HG03045 (cell line): Measurements from ENCODE around the gene PLCL2.

Experiments
- ATAC-seq: cut with Tn5 transposase; IDR thresholded peaks from one replicate; pipeline ENCODE4 v1.9.1; 2021; ENCODE audit warnings: mild to moderate bottlenecking, moderate library complexity; ENCODE audit not compliant: unreplicated experiment

The PLCL2 gene

DNA sequence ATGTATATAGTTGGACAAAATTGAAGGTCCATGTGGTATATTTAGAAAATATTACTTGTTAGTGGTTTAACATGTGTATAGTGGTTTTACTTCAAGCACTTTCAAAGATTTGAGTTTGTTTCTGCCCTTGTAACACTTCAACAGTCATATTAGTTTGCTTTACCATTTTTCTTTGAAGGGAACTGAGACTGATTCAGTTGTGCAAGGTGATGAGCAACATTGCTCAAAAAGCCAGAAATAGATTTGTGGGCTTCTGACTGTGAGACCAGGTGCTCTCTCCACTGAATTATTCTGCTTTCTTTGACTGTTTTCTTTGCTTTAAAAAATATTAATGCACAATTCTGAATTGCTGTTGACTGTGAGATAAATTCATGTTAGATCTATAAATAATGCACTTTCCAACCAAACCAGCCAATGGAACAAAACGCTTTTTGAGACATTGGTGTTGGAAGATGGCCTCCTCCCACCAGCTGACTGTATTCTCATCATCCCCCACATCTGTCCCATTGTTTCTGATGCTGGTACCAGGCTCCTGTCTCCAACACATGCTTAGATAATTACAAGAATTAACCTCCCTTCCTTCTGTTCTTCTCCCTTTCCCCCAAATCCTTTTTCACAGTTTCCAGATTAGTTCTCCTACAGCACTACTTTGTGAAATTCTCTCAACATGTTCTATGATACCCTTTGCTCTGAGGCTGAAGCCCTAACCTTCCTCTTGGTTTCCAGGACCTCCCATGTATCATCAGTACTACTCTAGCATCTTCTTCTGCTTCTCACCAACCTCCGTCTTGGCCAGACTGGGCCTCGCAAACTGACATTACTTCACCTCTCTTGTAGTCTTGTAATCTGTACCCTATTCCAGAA, 27.9 kb downstream of the PLCL2 start:
- peak; percentile 95 for ATAC-seq

- ATAC-seq = no peak
Measured at GRCh38 chr3:16913264-16913580, 28.5 kb downstream of the PLCL2 start.

GRCh38 chr3:16916840-16917239, 32.1 kb downstream of the PLCL2 start:
- ATAC-seq = no peak

DNA sequence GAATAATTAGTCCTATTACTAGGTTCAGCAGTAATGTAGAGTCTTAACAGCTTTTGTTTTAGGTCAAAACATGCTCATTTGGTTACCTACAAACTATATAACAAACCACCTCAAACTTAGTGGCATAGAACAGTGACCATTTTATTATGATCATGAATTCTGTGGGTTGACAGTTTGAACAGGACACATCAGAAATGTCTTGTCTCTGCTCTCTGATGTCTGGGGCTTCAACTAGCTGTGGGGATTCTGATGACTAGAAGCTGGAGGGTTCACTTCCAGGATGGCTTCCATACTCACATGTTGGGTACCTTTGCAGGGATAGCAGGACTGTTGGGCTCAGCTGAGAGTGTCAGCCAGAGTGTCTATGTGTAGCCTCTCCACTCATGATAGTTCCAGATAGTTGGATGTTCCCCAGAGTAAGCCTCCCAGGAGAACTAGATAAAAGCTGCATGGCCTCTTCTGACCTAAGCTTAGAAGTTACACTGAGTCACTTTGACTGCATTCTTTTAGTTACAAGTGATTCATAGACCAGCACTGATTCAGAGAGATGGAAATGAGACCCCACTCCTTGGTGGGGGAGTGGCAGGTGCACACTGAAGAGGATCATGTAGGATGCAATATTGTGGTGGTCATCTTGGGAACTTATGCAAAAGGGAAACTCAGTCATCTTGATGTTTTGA, 32.6 kb downstream of the PLCL2 start:
- no peak for ATAC-seq

GRCh38 chr3:16917980-16918682, 33.4 kb downstream of the PLCL2 start:
- no peak for ATAC-seq

GRCh38 chr3:16918683-16919025, 33.9 kb downstream of the PLCL2 start:
- ATAC-seq = no peak

GRCh38 chr3:16923112-16923511, 38.4 kb downstream of the PLCL2 start:
- no peak for ATAC-seq

DNA sequence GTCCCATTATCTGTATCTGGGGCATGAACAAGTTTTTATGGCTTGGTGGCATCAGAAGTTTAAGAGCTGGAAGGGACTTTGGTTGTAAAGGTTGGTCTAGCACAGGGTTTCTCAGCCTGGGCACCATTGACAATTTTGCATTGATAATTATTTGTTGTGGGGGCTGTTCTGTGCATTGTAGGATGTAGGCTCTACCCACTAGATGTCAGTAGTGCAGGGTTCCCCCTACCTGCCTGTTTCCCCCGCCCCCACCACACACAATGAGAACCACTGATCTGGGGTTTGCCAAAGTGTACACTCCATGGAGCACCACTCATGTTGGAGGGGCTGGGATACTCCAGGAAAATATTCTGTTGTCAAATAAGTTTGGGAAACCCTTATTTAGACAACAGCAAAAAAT, 42.7 kb downstream of the PLCL2 start:
- no peak for ATAC-seq

DNA sequence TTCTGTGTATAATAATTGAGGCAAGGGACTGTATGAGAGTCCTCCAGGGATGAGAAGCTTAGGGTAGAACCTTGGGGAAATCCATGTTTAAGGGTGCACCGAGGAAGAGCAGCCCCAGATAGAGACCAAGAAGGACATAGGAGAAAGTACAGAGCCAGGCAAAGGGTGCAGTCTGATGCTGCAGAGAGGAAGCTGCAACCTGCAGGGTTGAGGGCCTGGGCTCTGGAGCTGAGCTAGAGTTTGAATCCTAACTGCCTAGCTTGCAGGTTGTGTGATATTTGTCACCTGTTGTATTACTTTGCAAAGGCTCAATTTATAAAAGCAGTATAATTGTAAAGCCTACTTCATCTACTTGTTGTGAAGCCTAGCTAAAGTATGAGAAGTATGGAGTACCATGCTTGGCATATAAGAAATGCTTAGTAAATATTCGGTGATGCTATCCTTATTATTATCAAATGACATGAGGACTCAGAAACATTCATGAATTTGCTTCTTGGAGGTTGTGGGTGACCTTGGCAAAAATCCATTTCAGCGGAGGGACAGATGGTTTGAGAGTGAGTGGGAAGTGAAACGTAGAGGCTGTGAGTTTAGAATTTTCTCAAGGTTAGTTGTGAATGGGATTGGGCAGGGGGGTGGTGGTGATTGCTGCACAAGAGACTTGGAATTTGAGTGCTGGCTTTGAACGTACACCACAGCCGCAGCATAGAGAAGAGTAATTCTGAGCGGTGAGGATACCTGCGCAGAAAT, 43.8 kb downstream of the PLCL2 start:
- ATAC-seq = peak; percentile 39

- ATAC-seq = no peak
Measured at GRCh38 chr3:16929311-16929710, 44.6 kb downstream of the PLCL2 start.

GRCh38 chr3:16932877-16933276, 48.1 kb downstream of the PLCL2 start:
- ATAC-seq = peak; percentile 59

- ATAC-seq = no peak
Measured at GRCh38 chr3:16935781-16936180, 51.0 kb downstream of the PLCL2 start.

DNA sequence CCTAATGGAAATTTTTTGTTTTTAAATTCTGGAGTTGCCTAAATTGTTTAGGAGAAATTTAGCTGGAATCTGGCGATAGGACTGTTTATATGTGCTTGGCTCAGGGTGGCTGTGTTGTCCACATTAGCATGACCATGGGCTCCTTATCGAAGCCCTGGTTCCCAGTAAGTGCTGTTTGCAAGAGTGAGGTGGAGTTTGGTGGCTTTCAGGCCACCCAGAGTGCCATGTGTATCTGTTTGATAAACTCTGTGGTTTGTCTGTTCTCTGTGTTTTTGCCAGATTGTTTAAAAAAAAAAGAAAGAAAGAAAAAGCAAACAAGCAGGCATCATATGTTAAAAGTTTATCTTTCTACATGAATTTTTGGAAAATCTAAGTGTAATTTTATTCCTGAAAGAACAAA, 51.5 kb downstream of the PLCL2 start:
- ATAC-seq = no peak

DNA sequence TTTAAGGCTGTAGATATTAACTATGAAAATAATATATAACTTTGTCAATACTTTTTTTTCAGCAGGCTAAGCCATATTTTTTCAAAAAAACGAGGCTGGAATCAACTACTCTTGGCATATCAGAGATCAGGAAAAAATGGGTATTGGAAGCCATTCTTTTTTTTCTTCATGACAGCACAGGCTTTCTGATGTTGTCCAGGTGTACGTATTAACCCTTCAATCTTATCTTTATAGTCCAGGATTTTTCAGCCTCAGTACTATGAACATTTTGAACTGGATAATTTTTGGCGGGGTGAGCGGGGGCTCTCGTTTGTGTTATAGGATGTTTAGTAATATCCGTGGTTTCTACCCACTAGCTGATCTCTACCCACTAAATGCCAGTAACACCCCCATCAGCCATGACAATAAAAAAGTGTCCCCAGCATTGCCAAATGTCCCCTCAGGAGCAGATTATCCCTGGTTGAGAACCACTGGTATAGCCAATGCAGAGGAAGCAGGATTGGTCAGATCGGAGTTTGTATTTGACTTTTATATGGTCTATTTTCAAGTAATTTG, 52.0 kb downstream of the PLCL2 start:
- ATAC-seq = no peak

GRCh38 chr3:16937326-16937845, 52.6 kb downstream of the PLCL2 start:
- no peak for ATAC-seq

DNA sequence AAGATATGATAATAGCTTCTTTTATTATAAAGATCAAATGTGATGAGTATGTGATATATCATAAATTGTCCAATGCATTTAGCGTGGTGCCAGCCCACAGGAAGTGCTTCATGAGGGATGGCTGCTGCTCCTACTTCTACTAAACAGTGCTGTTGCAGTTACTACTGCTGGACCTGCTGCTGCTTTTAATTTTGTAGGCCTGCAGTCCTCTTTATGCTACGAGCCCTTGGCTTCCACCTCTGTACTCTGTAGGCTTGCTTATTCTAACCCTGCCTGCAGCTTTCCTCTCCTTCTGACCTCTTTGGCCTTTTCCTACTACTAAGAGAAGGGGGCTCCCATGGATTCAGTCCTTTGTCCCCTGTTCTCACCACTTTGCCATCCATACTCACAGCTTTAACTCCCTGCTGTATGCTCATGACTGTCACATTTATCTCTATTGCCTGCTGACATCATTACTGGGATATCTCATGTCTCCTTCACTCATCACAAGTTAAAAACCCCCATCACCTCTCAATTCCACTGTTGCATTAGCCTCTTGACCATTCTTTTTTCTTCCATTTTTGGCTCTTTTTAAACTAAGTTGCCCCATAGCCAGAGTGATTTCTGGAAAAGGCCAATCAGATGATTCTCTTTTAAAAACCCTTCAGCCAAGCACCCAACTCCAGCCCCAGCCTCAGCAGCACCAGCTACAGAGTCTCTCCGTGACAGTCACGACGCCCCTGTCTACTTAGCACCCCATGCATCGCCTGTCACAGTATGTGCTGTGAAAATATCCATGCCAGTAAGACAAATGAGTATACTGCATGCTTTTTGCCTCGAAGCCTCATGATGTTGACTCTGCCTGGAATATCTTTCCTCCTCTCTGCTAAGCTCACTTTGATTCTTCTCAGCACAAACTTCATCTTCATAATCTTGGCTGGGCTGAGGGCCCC, 56.3 kb downstream of the PLCL2 start:
- ATAC-seq = no peak

GRCh38 chr3:16942955-16943354, 58.2 kb downstream of the PLCL2 start:
- ATAC-seq = no peak

DNA sequence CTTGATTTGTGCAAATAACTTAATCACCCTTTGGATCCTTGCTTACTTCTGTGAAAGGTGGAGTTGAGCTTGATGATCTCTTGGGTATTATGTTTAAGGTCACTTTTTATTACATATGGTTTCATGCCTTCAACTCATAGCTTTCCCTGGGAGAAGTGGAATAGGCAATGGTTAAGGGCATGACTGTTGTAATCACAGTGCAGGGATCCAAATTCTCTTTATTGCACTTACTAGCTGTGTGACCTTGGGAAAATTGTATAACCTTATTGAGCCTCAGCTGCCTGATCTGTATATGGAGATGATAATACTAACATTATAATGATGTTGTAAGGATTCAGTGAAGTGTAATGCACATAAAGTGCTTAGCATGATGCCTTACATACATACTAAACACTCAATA, 59.1 kb downstream of the PLCL2 start:
- ATAC-seq = no peak

GRCh38 chr3:16944356-16944755, 59.6 kb downstream of the PLCL2 start:
- no peak for ATAC-seq

- ATAC-seq = no peak
Measured at GRCh38 chr3:16945330-16945729, 60.6 kb downstream of the PLCL2 start.
